H4 (cell line): ENCODE data around the gene HEG1. TPM values are rescaled to one million over a fixed set of nuclear protein-coding genes. Genes with fewer than 3 reads are reported as not detected.

ENCODE experiments used
- DNase-seq: peaks from one replicate; pipeline ENCODE4 v3.0.0-alpha.2; 2015; ENCODE audit warnings: low spot score
- total RNA-seq: library from RNA; depleted of rRNA; stranded (reverse); fragments of >200 nt; shearing (Covaris generic); gene quantifications from 2 replicates; pipeline ENCODE4 v1.2.3, GENCODE V29; 2014

HEG1 gene
- total RNA-seq, 1 experiment from 2014 or later = 57.7 TPM

GRCh38 chr3:124952282-124952855 is 103.4 kb downstream of the HEG1 start:
- DNase-seq = no peak

GRCh38 chr3:124951511-124952281 is 104.1 kb downstream of the HEG1 start:
- DNase-seq = no peak

GRCh38 chr3:124950026-124950425 is 105.8 kb downstream of the HEG1 start:
- no peak for DNase-seq

- DNase-seq = no peak
These were observed 113.2 kb downstream of the HEG1 start for GRCh38 chr3:124942613-124943012.

GRCh38 chr3:124941771-124942170 is 114.0 kb downstream of the HEG1 start:
- DNase-seq = no peak

- DNase-seq = no peak
These were observed 116.1 kb downstream of the HEG1 start for GRCh38 chr3:124939661-124940060.

- DNase-seq = no peak
These were observed 116.9 kb downstream of the HEG1 start for GRCh38 chr3:124938896-124939295.

GRCh38 chr3:124937049-124937448 is 118.7 kb downstream of the HEG1 start:
- DNase-seq = no peak

GRCh38 chr3:124935794-124936542 is 119.8 kb downstream of the HEG1 start:
- no peak for DNase-seq

GRCh38 chr3:124935264-124935663 is 120.5 kb downstream of the HEG1 start:
- no peak for DNase-seq

- DNase-seq = no peak
These were observed 121.2 kb downstream of the HEG1 start, which contains the start of gene MUC13 for GRCh38 chr3:124934577-124934976. Gene MUC13, minus strand, starts transcription at chr3:124934751. Its CDS starts 39 bp downstream, at chr3:124934712.

GRCh38 chr3:124928333-124929202 is 127.2 kb downstream of the HEG1 start:
- DNase-seq = peak; percentile 74

GRCh38 chr3:124927574-124928045 is 128.2 kb downstream of the HEG1 start:
- DNase-seq = no peak

GRCh38 chr3:124926426-124927101 is 129.2 kb downstream of the HEG1 start:
- DNase-seq = no peak

GRCh38 chr3:124924741-124925140 is 131.1 kb downstream of the HEG1 start:
- no peak for DNase-seq

- DNase-seq = no peak
These were observed 132.0 kb downstream of the HEG1 start for GRCh38 chr3:124923833-124924232.

- DNase-seq = no peak
These were observed 135.1 kb downstream of the HEG1 start for GRCh38 chr3:124920718-124921117.

- no peak for DNase-seq
These were observed 136.0 kb downstream of the HEG1 start for GRCh38 chr3:124919756-124920155.

- no peak for DNase-seq
These were observed 137.3 kb downstream of the HEG1 start for GRCh38 chr3:124918524-124918923.

GRCh38 chr3:124916837-124917409 is 138.9 kb downstream of the HEG1 start:
- DNase-seq = no peak
